Mononuclear cell (primary cell): Measurements from ENCODE around the gene PRKCB. TPM values are rescaled to one million over a fixed set of nuclear protein-coding genes. Genes with fewer than 3 reads are reported as not detected.

Source experiments
- H3K27me3 ChIP-seq: 2 replicates; pipeline ENCODE4 v1.6.0; 2011; ENCODE audit warnings: low read length, control low read depth; ENCODE audit not compliant: insufficient read depth
- H3K4me1 ChIP-seq: 2 replicates; pipeline ENCODE4 v1.5.1; 2011; ENCODE audit warnings: mild to moderate bottlenecking, low read length, control low read depth; ENCODE audit not compliant: insufficient read depth
- H3K4me3 ChIP-seq: 2 replicates; pipeline ENCODE4 v1.5.1; 2011; ENCODE audit warnings: mild to moderate bottlenecking, low read length, moderate library complexity
- H3K9me3 ChIP-seq: 2 replicates; pipeline ENCODE4 v1.5.1; 2011; ENCODE audit warnings: low read depth, mild to moderate bottlenecking, control low read depth, low read length
- total RNA-seq: library from RNA; depleted of rRNA; stranded (reverse); fragments of >200 nt; gene quantifications from one replicate; pipeline ENCODE4 v1.2.3, GENCODE V29; 2012

Gene PRKCB
- total RNA-seq, 1 donor = 110 TPM

DNA sequence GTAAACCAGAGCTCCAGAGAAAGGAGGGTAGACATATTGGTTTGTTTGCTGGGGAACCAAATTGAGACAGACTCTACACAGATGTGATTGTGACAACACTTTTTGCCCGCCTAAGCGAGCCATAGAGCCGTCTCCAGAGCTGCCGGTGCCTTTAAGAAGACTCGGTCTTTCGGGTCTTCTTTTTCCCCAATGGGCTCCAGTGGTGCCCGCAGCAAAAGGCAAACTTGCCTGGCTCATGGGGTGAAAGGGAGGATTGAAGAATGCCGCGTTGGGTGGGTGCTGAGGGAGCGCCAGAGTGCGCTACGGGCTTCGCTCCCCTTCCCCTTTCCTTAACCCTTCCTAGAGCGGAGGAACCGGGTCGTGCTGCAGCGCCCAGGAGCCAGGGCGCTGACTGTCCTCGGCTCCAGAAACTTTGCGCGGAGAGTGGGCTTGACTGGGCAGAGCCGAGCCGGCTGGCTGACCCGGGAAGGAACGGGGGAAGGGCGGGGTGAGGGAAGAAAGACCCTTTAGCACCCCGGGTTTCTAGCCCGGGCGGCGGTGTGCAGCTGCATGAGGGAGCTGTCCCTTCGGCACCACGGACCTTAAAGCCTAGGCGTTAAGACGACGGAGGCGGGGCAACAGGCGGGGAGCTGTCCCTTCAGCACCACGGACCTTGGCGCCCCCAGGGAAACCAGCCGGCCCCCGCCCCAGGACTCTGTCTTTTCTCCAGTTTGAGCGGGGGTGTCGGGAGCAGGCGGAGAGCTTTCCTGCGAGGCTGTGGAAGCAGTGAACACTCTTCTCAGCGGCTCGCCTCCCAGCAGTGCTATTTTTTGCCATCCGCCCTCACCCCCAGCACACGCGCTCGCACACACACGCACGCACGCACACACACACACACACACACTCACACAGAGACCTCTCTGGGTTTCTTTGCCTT lies 419.9 kb downstream of the PRKCB start, which contains the start of gene CACNG3:
Gene CACNG3 (plus strand): TSS at position 880 of the 916 bp plus-strand sequence. CDS start 420 bp downstream, outside the sequence.
- Histone ChIP-seq H3K27me3 (peaks cover 65% of the 10 kb centered on the region), H3K9me3 (no peaks in the 10 kb centered on the region), H3K4me1 (no peaks in the 10 kb centered on the region), H3K4me3 (no peak within 1 kb of the TSS)

GRCh38 chr16:24257958-24258357 lies 422.2 kb downstream of the PRKCB start:
- Histone ChIP-seq H3K27me3 (peaks cover 76% of the 10 kb centered on the region), H3K9me3 (no peaks in the 10 kb centered on the region), H3K4me1 (no peaks in the 10 kb centered on the region), H3K4me3 (no peak overlapping the region)

DNA sequence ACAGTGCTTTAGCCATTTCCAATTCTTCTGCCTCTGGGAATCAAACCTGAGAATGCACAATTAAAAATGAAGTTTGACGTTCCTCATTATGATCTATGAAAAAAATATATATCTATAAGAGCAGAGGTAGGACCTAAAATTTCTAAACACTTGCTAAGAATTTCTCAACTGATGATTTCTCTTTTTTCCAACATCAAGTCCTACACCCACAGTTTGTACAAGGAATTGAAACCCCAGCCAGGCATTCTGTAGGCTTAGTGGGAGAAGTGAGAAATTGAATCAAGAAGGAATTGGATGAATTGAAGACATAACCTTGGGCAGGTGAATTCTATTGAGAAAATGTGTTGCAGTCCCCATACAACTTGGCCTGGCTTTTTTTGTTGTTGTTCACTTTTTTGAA lies 423.0 kb downstream of the PRKCB start:
- no peaks in the 10 kb centered on the region for H3K4me1 ChIP-seq
- peaks cover 69% of the 10 kb centered on the region for H3K27me3 ChIP-seq
- no peak overlapping the region for H3K4me3 ChIP-seq
- no peaks in the 10 kb centered on the region for H3K9me3 ChIP-seq

DNA sequence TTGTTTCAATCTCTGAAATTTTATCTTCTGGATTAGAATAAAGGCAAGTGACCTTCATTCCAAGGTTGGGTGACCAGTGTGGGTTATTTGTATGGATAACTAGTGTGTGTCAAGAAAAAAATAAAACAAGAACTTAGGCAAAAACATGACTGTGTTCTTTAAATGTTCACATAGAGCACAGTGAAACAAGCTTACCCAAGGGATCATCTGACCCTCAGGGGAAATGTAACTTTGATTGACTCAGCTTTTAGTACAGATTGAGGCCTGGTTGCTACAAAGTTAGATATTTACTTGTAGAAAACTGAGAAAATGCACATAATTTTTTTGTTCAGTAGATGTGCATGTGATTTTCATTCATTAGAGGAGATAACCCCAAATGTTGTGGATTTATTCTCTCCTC lies 427.0 kb downstream of the PRKCB start:
- Histone ChIP-seq H3K4me3 (no peak overlapping the region), H3K4me1 (no peaks in the 10 kb centered on the region), H3K9me3 (no peaks in the 10 kb centered on the region), H3K27me3 (peaks cover 31% of the 10 kb centered on the region)

Other genes with a start within 250 kb of the PRKCB start
- gene NDUFAB1, start 239.7 kb upstream of the PRKCB start, total RNA-seq = 22.7 TPM
- gene PALB2, start 194.7 kb upstream of the PRKCB start, total RNA-seq = 10.2 TPM
- gene DCTN5, start 194.5 kb upstream of the PRKCB start, total RNA-seq = 45.1 TPM
- 0.84 TPM for gene PLK1, start 157.1 kb upstream of the PRKCB start, total RNA-seq
- gene ERN2, start 122.8 kb upstream of the PRKCB start, total RNA-seq = not detected
- 0.10 TPM for gene CHP2, start 81.0 kb upstream of the PRKCB start, total RNA-seq